Progenitor cell of endocrine pancreas (in vitro differentiated cells): ENCODE measurements around the gene GMFB. TPM values are rescaled to one million over a fixed set of nuclear protein-coding genes. Genes with fewer than 3 reads are reported as not detected.

ENCODE experiments used
- DNase-seq: peaks from one replicate; pipeline ENCODE4 v3.0.0; 2021; ENCODE audit warnings: low spot score; ENCODE audit not compliant: unreplicated experiment
- H3K27ac Mint-ChIP-seq: 2 replicates; pipeline ENCODE4 v1.8.0; 2021; ENCODE audit warnings: mild to moderate bottlenecking, moderate library complexity, mixed read lengths
- H3K27me3 Mint-ChIP-seq: 2 replicates; pipeline ENCODE4 v1.8.0; 2021; ENCODE audit warnings: mixed read lengths
- H3K36me3 Mint-ChIP-seq: 2 replicates; pipeline ENCODE4 v1.8.0; 2022; ENCODE audit warnings: mixed read lengths; ENCODE audit not compliant: insufficient read depth
- H3K4me1 Mint-ChIP-seq: 2 replicates; pipeline ENCODE4 v1.8.0; 2021; ENCODE audit warnings: low read depth, mixed read lengths
- H3K4me3 Mint-ChIP-seq: 2 replicates; pipeline ENCODE4 v1.8.0; 2021; ENCODE audit warnings: low read depth, mild to moderate bottlenecking, moderate library complexity, mixed read lengths
- H3K9me3 Mint-ChIP-seq: 2 replicates; pipeline ENCODE4 v1.8.0; 2021; ENCODE audit warnings: low read depth, mixed read lengths
- total RNA-seq: library from RNA; stranded (reverse); gene quantifications from 2 replicates; pipeline ENCODE4 v1.2.1, GENCODE V29; 2021
- TF ChIP-seq, protein P1 (sequence below): fragments of 200-600 bp; sonication (generic); IDR thresholded peaks from one replicate; pipeline ENCODE4 v1.5.0; 2021; ENCODE audit warnings: antibody characterized with exemption, mild to moderate bottlenecking; ENCODE audit not compliant: unreplicated experiment

Gene GMFB
- total RNA-seq, 1 donor from 2014 or later = 47.6 TPM

DNA sequence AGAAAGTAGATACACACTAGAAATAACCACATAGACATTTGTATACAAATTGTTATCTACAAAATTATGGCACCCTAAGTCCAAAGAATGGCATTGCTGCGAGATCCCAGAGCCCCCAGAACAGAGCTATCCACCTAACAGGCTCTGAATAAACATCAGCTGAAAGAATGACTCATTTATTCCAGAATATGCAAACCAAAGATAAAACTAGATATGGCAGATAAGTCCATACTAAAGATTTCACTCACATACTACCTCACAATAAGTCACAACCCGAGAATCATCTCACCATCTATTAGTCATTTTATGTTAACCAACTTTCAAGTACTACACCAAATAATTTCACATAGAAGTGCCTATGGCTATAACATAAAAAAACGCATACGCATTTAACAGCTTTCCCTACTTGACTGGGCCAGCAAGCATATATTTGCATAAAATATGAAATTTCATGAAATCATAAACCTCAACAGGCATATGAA, 53.2 kb downstream of the GMFB start:
- H3K9me3 Mint-ChIP-seq = no peaks in the 10 kb centered on the region
- no peak overlapping the region for H3K4me3 Mint-ChIP-seq
- TF ChIP-seq, protein P1, sequence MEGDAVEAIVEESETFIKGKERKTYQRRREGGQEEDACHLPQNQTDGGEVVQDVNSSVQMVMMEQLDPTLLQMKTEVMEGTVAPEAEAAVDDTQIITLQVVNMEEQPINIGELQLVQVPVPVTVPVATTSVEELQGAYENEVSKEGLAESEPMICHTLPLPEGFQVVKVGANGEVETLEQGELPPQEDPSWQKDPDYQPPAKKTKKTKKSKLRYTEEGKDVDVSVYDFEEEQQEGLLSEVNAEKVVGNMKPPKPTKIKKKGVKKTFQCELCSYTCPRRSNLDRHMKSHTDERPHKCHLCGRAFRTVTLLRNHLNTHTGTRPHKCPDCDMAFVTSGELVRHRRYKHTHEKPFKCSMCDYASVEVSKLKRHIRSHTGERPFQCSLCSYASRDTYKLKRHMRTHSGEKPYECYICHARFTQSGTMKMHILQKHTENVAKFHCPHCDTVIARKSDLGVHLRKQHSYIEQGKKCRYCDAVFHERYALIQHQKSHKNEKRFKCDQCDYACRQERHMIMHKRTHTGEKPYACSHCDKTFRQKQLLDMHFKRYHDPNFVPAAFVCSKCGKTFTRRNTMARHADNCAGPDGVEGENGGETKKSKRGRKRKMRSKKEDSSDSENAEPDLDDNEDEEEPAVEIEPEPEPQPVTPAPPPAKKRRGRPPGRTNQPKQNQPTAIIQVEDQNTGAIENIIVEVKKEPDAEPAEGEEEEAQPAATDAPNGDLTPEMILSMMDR = no peak
- H3K36me3 Mint-ChIP-seq = peaks cover 5% of the 10 kb centered on the region
- H3K27me3 Mint-ChIP-seq = no peaks in the 10 kb centered on the region
- DNase-seq = no peak
- H3K27ac Mint-ChIP-seq = no peak overlapping the region
- H3K4me1 Mint-ChIP-seq = peaks cover 22% of the 10 kb centered on the region

GRCh38 chr14:54428527-54428926, 60.3 kb downstream of the GMFB start:
- H3K9me3 Mint-ChIP-seq = no peaks in the 10 kb centered on the region
- peak overlapping the region; percentile 69 for H3K27ac Mint-ChIP-seq
- TF ChIP-seq, protein P1 = no peak
- peaks cover 21% of the 10 kb centered on the region for H3K4me1 Mint-ChIP-seq
- peaks cover 11% of the 10 kb centered on the region for H3K36me3 Mint-ChIP-seq
- no peak overlapping the region for H3K4me3 Mint-ChIP-seq
- H3K27me3 Mint-ChIP-seq = no peaks in the 10 kb centered on the region
- no peak for DNase-seq

GRCh38 chr14:54427871-54428270, 60.9 kb downstream of the GMFB start:
- Mint-ChIP-seq H3K9me3 (no peaks in the 10 kb centered on the region), H3K36me3 (peaks cover 10% of the 10 kb centered on the region), H3K4me1 (peaks cover 17% of the 10 kb centered on the region), H3K4me3 (no peak overlapping the region), H3K27me3 (no peaks in the 10 kb centered on the region), H3K27ac (no peak overlapping the region)
- DNase-seq = no peak
- TF ChIP-seq, protein P1 = no peak

DNA sequence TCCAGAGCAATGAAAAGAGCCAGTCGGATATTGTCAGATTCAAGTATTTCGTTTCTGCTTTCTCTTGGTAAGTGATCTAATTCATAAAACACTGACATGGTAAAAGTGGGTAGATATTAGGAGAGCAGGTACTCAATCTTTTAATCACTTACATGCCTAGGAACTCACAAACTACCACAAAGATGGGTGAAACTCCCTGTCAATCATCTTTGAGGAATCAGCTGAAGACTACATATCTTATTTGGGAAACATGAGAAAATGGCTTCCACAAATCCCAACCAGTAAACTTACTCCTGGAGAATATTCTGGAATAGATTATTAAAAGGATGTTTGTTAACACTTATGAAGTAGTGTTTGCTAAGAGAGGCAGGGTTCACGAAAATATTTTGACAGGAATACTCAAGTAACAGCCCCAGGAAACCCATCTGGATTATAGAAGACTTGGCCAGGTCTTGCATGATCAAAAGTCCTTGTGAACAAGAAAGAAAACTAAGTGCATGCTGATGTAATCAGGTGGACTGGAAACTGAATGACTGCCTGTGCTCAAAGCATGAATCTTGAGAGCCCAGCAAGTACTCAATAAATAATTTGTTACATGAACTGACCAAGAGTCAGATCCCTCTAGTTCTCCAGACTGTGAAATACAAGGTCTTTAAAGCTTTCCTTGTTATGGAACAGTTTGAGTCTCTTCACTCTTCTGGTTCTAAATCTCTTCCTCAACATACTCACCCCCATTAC, 63.1 kb downstream of the GMFB start:
- Mint-ChIP-seq H3K4me3 (no peak overlapping the region), H3K27me3 (no peaks in the 10 kb centered on the region), H3K36me3 (peaks cover 10% of the 10 kb centered on the region), H3K4me1 (peaks cover 17% of the 10 kb centered on the region), H3K9me3 (no peaks in the 10 kb centered on the region), H3K27ac (no peak overlapping the region)
- DNase-seq = no peak
- TF ChIP-seq, protein P1 = no peak

GRCh38 chr14:54425068-54425467, 63.7 kb downstream of the GMFB start:
- H3K27ac Mint-ChIP-seq = no peak overlapping the region
- peaks cover 7% of the 10 kb centered on the region for H3K36me3 Mint-ChIP-seq
- no peaks in the 10 kb centered on the region for H3K9me3 Mint-ChIP-seq
- TF ChIP-seq, protein P1 = no peak
- H3K4me3 Mint-ChIP-seq = no peak overlapping the region
- H3K27me3 Mint-ChIP-seq = no peaks in the 10 kb centered on the region
- peaks cover 19% of the 10 kb centered on the region for H3K4me1 Mint-ChIP-seq
- no peak for DNase-seq

Other genes starting within 250 kb of the GMFB start
- 20.2 and 20.5 TPM in 2 replicates for gene CDKN3, start 92.0 kb downstream of the GMFB start, total RNA-seq
- gene CNIH1, start 47.6 kb downstream of the GMFB start, total RNA-seq = 106 and 111 TPM in 2 replicates
- 16.9 and 19.3 TPM in 2 replicates for gene CGRRF1, start 20.9 kb upstream of the GMFB start, total RNA-seq
- gene SAMD4A, start 78.1 kb upstream of the GMFB start, total RNA-seq = 9.1 and 10.8 TPM in 2 replicates